GM11168 (cell line): ENCODE measurements around the gene VANGL2.
"Not testable (repeated sequence)": the region's sequence is repeated elsewhere in the genome, so short reads cannot be mapped to it uniquely, and the experiment has no call there.

Experiments
- in situ Hi-C: fragments of 300-500 bp; cut with MboI; formaldehyde crosslinking; loops from one replicate; pipeline ENCODE4 v1.12.0; 2022; ENCODE audit warnings: low sequenced_read_pairs; ENCODE audit not compliant: unreplicated experiment

The VANGL2 gene

GRCh38 chr1:160369087-160369486 lies 31.3 kb upstream of the VANGL2 start:
- in situ Hi-C loops, result no loop called here

- in situ Hi-C loops, result loop anchor here (10.0 kb wide), 1 partner anchor 276 kb away; the partner anchor contains the start of gene IGSF8
These were observed 29.6 kb upstream of the VANGL2 start for GRCh38 chr1:160370561-160371345.

- in situ Hi-C loops, result loop anchor here (10.0 kb wide), 1 partner anchor 276 kb away; the partner anchor contains the start of gene IGSF8
These were observed 29.1 kb upstream of the VANGL2 start for GRCh38 chr1:160371346-160371631.

- in situ Hi-C loops, result loop anchor here (10.0 kb wide), 1 partner anchor 277 kb away; the partner anchor contains the start of gene IGSF8
These were observed 28.6 kb upstream of the VANGL2 start for GRCh38 chr1:160371756-160372155.

GRCh38 chr1:160373696-160374095 lies 26.7 kb upstream of the VANGL2 start:
- in situ Hi-C loops, result loop anchor here (10.0 kb wide), 1 partner anchor 279 kb away; the partner anchor contains the start of gene IGSF8

- in situ Hi-C loops, result loop anchor here (10.0 kb wide), 1 partner anchor 280 kb away; the partner anchor contains the start of gene IGSF8
These were observed 25.9 kb upstream of the VANGL2 start for GRCh38 chr1:160374306-160375110.

- in situ Hi-C loops, result loop anchor here (10.0 kb wide), 1 partner anchor 281 kb away; the partner anchor contains the start of gene IGSF8
These were observed 24.4 kb upstream of the VANGL2 start for GRCh38 chr1:160375788-160376524.

- in situ Hi-C loops, result loop anchor here (10.0 kb wide), 1 partner anchor 282 kb away; the partner anchor contains the start of gene IGSF8
These were observed 23.7 kb upstream of the VANGL2 start for GRCh38 chr1:160376525-160377131.

GRCh38 chr1:160377585-160378206 lies 22.7 kb upstream of the VANGL2 start:
- in situ Hi-C loops, result loop anchor here (10.0 kb wide), 1 partner anchor 283 kb away; the partner anchor contains the start of gene IGSF8

- in situ Hi-C loops, result not testable (repeated sequence)
These were observed 15.6 kb upstream of the VANGL2 start for GRCh38 chr1:160384812-160385211.

GRCh38 chr1:160388406-160388805 lies 12.0 kb upstream of the VANGL2 start:
- in situ Hi-C loops, result not testable (repeated sequence)

GRCh38 chr1:160394673-160395072 lies 5.7 kb upstream of the VANGL2 start:
- in situ Hi-C loops, result no loop called here

- in situ Hi-C loops, result no loop called here
These were observed 2.7 kb upstream of the VANGL2 start for GRCh38 chr1:160397651-160398050.

GRCh38 chr1:160398823-160399222 lies 1.5 kb upstream of the VANGL2 start:
- in situ Hi-C loops, result no loop called here

- in situ Hi-C loops, result no loop called here
These were observed 681 bp upstream of the VANGL2 start for GRCh38 chr1:160399544-160400222.

GRCh38 chr1:160400646-160401486 lies 502 bp downstream of the VANGL2 start:
- in situ Hi-C loops, result no loop called here

GRCh38 chr1:160401487-160401805 lies 1.1 kb downstream of the VANGL2 start:
- in situ Hi-C loops, result no loop called here
